MCF 10A (cell line): ENCODE measurements around the gene CAPN9. TPM values are rescaled to one million over a fixed set of nuclear protein-coding genes. Genes with fewer than 3 reads are reported as not detected.

Experiments
- BruUV-seq: library from RNA; stranded (reverse); fragments of 400-500 nt; replicated peaks from 2 replicates; lab custom pipeline; 2021; lab: Mats Ljungman, UMichigan
- CTCF ChIA-PET: fragments of 300-600 bp; sonication (Branson Sonifier 250); formaldehyde crosslinking; extraction: SDS; loops from one replicate; lab custom pipeline; 2021; ENCODE audit warnings: antibody characterized with exemption, inconsistent platforms; lab: Yijun Ruan, JAX
- POLR2A ChIA-PET: fragments of 300-600, 350-650 bp; sonication (Branson Sonifier 250); formaldehyde crosslinking; extraction: SDS; loops from one replicate; lab custom pipeline; 2020; ENCODE audit warnings: antibody characterized with exemption, inconsistent platforms; lab: Yijun Ruan, JAX
- DNase-seq: peaks from one replicate; pipeline ENCODE4 v3.0.0-alpha.2; 2018; ENCODE audit not compliant: unreplicated experiment
- H3K27ac Mint-ChIP-seq: one replicate; pipeline ENCODE4 v1.8.0; 2022; ENCODE audit warnings: mild to moderate bottlenecking, low read depth, mixed read lengths; ENCODE audit not compliant: unreplicated experiment
- H3K27me3 Mint-ChIP-seq: one replicate; pipeline ENCODE4 v1.8.0; 2022; ENCODE audit warnings: mixed read lengths; ENCODE audit not compliant: insufficient read depth, unreplicated experiment
- H3K36me3 Mint-ChIP-seq: one replicate; pipeline ENCODE4 v1.8.0; 2022; ENCODE audit warnings: mild to moderate bottlenecking, moderate library complexity, mixed read lengths; ENCODE audit not compliant: insufficient read depth, unreplicated experiment
- H3K4me1 Mint-ChIP-seq: one replicate; pipeline ENCODE4 v1.8.0; 2022; ENCODE audit warnings: mixed read lengths; ENCODE audit not compliant: insufficient read depth, unreplicated experiment
- H3K4me3 Mint-ChIP-seq: one replicate; pipeline ENCODE4 v1.8.0; 2022; ENCODE audit warnings: mild to moderate bottlenecking, moderate library complexity, mixed read lengths; ENCODE audit not compliant: unreplicated experiment
- H3K9me3 Mint-ChIP-seq: one replicate; pipeline ENCODE4 v1.8.0; 2022; ENCODE audit warnings: mixed read lengths; ENCODE audit not compliant: unreplicated experiment
- CTCF ChIP-seq: fragments of 200-600 bp; IDR thresholded peaks from one replicate; pipeline ENCODE4 v1.8.0; 2022; ENCODE audit warnings: antibody characterized with exemption, mild to moderate bottlenecking; ENCODE audit not compliant: unreplicated experiment
- intact Hi-C: fragments of 100-400 bp; cut with micrococcal nuclease; formaldehyde crosslinking; loops from 2 replicates; pipeline ENCODE4 v1.14.1; 2022
- total RNA-seq: library from RNA; stranded (reverse); gene quantifications from 2 replicates; pipeline ENCODE4 v1.2.3, GENCODE V29; 2022

The CAPN9 gene
- total RNA-seq, 1 experiment from 2014 or later = not detected

DNA sequence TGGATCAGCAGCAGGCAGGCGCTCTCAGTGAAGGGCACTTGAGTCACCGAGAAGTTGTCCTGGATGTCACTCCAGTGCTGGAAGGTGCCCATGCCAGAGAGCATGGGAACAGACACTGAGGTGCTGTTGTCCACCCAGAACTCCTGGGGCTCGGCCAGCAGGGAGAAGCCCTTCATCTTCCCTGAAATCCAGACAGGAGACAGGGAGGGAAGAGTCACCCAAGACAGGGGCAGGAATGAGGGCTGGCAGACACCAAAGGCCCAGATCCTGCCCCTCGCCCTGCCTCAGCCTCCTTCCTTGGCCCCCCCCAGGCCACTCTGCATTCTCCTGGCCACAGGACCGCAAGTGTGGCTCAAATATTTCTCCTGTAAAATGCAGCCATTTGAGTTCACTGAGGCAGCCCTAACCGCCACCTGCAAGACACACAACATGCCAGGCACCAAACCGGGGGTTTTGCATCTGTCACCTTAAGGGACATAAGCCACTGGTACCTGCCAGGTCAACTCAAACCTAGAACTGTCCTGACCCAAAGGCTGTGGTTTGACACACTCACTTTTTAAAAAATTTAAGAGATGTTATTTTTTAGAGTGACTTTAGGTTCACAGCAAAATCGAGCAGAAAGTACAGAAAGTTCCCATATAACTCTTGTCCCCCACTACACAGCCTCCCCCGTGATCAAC, 41.0 kb upstream of the CAPN9 start:
- TF ChIP-seq CTCF = no peak
- Mint-ChIP-seq H3K4me3 (no peak overlapping the region), H3K36me3 (no peaks in the 10 kb centered on the region), H3K4me1 (peaks cover 11% of the 10 kb centered on the region), H3K27ac (no peak overlapping the region), H3K9me3 (no peaks in the 10 kb centered on the region), H3K27me3 (peaks cover 5% of the 10 kb centered on the region)
- no TSS peak for BruUV-seq
- ChIA-PET POLR2A (no interaction called here), CTCF (no interaction called here)
- no peak for DNase-seq
- intact Hi-C loops = no loop called here

GRCh38 chr1:230706887-230707731, 40.1 kb upstream of the CAPN9 start:
- Mint-ChIP-seq H3K4me1 (peaks cover 11% of the 10 kb centered on the region), H3K9me3 (no peaks in the 10 kb centered on the region), H3K27ac (no peak overlapping the region), H3K4me3 (no peak overlapping the region), H3K27me3 (no peaks in the 10 kb centered on the region), H3K36me3 (no peaks in the 10 kb centered on the region)
- BruUV-seq = no TSS peak
- CTCF ChIA-PET = interaction anchor here (0.6 to 0.8 kb wide), 2 partner anchors 91 to 1563 kb away, joined by 3 read pairs; no protein-coding TSS in a partner anchor
- intact Hi-C loops = no loop called here
- no peak for DNase-seq
- POLR2A ChIA-PET = no interaction called here
- no peak for TF ChIP-seq CTCF

GRCh38 chr1:230707732-230708630, 39.2 kb upstream of the CAPN9 start:
- intact Hi-C loops = loop anchor here (1.0 kb wide), 1 partner anchor 25 kb away; no protein-coding TSS in a partner anchor
- Mint-ChIP-seq H3K36me3 (no peaks in the 10 kb centered on the region), H3K9me3 (no peaks in the 10 kb centered on the region), H3K4me3 (no peak overlapping the region), H3K27me3 (no peaks in the 10 kb centered on the region), H3K4me1 (peaks cover 11% of the 10 kb centered on the region), H3K27ac (no peak overlapping the region)
- no TSS peak for BruUV-seq
- DNase-seq = no peak
- ChIA-PET CTCF (interaction anchor here (0.5 to 0.9 kb wide), 5 partner anchors 13 to 1564 kb away, joined by 3 to 4 read pairs (median 3); no protein-coding TSS in a partner anchor), POLR2A (interaction anchor here (0.6 kb wide), 1 partner anchor 630 kb away, joined by 3 read pairs; the partner anchor contains the start of gene SPRTN)
- TF ChIP-seq CTCF = no peak
